ENCODE results near the gene USP31.

Gene USP31

DNA sequence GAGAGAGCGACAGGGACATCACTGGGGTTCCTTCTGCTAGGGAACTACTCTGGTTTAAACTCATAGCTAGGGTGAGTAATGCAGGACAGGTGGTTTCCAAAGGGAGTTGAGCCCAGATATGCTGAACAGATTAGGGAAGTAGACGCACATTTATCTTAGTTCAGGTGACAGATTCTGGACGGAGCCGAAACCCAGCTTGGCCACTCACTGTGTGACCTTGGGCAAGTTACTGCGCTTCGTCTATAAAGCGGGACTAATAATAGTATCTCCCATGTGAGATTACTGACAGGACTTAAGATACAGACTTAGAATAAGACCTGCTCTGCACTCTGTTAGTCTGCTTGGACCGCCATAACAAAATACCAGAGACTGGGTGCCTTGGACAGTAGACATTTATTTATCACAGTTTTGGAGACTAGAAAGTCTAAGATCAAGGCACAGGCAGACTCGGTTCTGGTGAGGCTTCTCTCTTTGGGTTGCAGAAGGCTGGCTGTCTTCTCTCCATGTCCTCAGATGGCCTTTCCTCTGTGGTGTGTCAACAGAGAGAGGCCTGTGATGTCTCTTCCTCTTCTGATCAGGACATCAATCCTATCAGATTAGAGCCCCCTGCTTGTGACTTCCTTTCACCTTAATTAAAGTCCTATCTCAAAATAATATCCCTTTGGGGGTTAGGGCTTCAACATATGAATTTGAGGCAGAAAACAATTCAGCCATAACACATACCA lies 45.4 kb upstream of the USP31 start:
- Histone ChIP-seq H3K4me3 (ENCODE audit: low read depth, low read length, poor library complexity, severe bottlenecking) (no peak overlapping the region), H3K27ac (ENCODE audit: low read depth, low read length, poor library complexity, severe bottlenecking) (no peak overlapping the region), H3K79me2 (ENCODE audit: insufficient read depth, low read length) (no peaks in the 10 kb centered on the region), H3K27me3 (ENCODE audit: insufficient read depth, low read length) (no peaks in the 10 kb centered on the region), H3K9me3 (ENCODE audit: low read length) (no peaks in the 10 kb centered on the region), H3K4me2 (ENCODE audit: low read length) (no peak overlapping the region), H3F3A (ENCODE audit: insufficient read depth, low read length) (no peaks in the 10 kb centered on the region), H3K9ac (ENCODE audit: low read length) (no peak overlapping the region), H2AFZ (ENCODE audit: low read length) (no peak overlapping the region), H3K36me3 (ENCODE audit: insufficient read depth, low read length) (no peaks in the 10 kb centered on the region), H4K20me1 (ENCODE audit: insufficient read depth, low read length) (no peaks in the 10 kb centered on the region), H3K9me2 (ENCODE audit: low read depth, low read length) (no peaks in the 10 kb centered on the region), H3K4me1 (ENCODE audit: insufficient read depth, low read length, severe bottlenecking) (no peaks in the 10 kb centered on the region)
- TF ChIP-seq, protein P1, sequence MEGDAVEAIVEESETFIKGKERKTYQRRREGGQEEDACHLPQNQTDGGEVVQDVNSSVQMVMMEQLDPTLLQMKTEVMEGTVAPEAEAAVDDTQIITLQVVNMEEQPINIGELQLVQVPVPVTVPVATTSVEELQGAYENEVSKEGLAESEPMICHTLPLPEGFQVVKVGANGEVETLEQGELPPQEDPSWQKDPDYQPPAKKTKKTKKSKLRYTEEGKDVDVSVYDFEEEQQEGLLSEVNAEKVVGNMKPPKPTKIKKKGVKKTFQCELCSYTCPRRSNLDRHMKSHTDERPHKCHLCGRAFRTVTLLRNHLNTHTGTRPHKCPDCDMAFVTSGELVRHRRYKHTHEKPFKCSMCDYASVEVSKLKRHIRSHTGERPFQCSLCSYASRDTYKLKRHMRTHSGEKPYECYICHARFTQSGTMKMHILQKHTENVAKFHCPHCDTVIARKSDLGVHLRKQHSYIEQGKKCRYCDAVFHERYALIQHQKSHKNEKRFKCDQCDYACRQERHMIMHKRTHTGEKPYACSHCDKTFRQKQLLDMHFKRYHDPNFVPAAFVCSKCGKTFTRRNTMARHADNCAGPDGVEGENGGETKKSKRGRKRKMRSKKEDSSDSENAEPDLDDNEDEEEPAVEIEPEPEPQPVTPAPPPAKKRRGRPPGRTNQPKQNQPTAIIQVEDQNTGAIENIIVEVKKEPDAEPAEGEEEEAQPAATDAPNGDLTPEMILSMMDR (IDR thresholded peaks at IDR 0.05; ENCODE audit: low read length): no peak
- TF ChIP-seq EZH2 (IDR thresholded peaks at IDR 0.05; ENCODE audit: borderline replicate concordance, low read length): no peak

DNA sequence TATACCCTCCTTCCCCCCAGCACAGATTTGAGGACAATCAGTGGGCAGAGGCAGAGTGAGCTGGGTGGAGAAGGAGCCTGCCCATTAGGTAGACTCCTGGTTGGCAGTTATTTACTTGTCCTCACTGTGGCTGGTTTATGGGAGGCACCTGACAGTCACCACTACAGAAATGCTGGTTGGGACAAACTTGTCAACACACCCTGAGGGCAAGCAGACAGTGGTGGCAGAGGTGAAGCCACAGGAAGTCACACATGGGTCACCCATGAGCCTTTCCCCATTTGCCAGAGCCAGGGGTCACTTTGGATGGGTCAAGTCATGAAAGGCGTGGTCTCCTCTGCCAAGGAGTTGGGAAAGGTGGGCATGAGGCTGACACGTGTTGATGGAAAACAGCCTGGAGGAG lies 39.7 kb upstream of the USP31 start:
- no peaks in the 10 kb centered on the region for H3K9me3 ChIP-seq (ENCODE audit: low read length)
- H3K9ac ChIP-seq (ENCODE audit: low read length): no peak overlapping the region
- no peak for TF ChIP-seq EZH2 (IDR thresholded peaks at IDR 0.05; ENCODE audit: borderline replicate concordance, low read length)
- TF ChIP-seq, protein P1 (IDR thresholded peaks at IDR 0.05; ENCODE audit: low read length): no peak
- H4K20me1 ChIP-seq (ENCODE audit: insufficient read depth, low read length): no peaks in the 10 kb centered on the region
- no peak overlapping the region for H3K4me2 ChIP-seq (ENCODE audit: low read length)
- no peaks in the 10 kb centered on the region for H3K9me2 ChIP-seq (ENCODE audit: low read depth, low read length)
- H3K27me3 ChIP-seq (ENCODE audit: insufficient read depth, low read length): no peaks in the 10 kb centered on the region
- H3K79me2 ChIP-seq (ENCODE audit: insufficient read depth, low read length): no peaks in the 10 kb centered on the region
- H3K4me1 ChIP-seq (ENCODE audit: insufficient read depth, low read length, severe bottlenecking): no peaks in the 10 kb centered on the region
- no peak overlapping the region for H2AFZ ChIP-seq (ENCODE audit: low read length)
- H3K4me3 ChIP-seq (ENCODE audit: low read depth, low read length, poor library complexity, severe bottlenecking): no peak overlapping the region
- no peaks in the 10 kb centered on the region for H3F3A ChIP-seq (ENCODE audit: insufficient read depth, low read length)
- no peak overlapping the region for H3K27ac ChIP-seq (ENCODE audit: low read depth, low read length, poor library complexity, severe bottlenecking)
- H3K36me3 ChIP-seq (ENCODE audit: insufficient read depth, low read length): no peaks in the 10 kb centered on the region

DNA sequence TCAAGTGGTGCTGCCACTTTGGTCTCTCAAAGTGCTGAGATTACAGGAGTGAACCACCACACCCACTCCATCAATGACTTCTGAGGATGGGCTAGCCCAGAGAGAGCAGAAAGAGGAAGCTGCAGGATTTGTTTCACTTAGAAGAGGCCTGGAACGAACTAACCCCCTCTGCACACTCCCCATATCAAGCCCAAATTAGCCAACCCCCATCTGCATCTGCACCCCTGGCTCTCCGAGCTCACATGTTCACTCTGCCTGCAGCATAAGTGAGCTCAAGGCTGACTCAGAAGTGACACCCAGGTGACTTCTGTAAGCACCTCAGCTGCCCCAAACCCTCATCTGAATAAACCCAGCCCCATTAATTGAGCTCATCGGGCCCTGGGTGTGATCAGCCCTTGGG lies 38.1 kb upstream of the USP31 start:
- no peak overlapping the region for H3K27ac ChIP-seq (ENCODE audit: low read depth, low read length, poor library complexity, severe bottlenecking)
- H3K9ac ChIP-seq (ENCODE audit: low read length): no peak overlapping the region
- H4K20me1 ChIP-seq (ENCODE audit: insufficient read depth, low read length): no peaks in the 10 kb centered on the region
- H3K4me3 ChIP-seq (ENCODE audit: low read depth, low read length, poor library complexity, severe bottlenecking): no peak overlapping the region
- H3K36me3 ChIP-seq (ENCODE audit: insufficient read depth, low read length): no peaks in the 10 kb centered on the region
- TF ChIP-seq, protein P1 (IDR thresholded peaks at IDR 0.05; ENCODE audit: low read length): no peak
- no peak for TF ChIP-seq EZH2 (IDR thresholded peaks at IDR 0.05; ENCODE audit: borderline replicate concordance, low read length)
- no peaks in the 10 kb centered on the region for H3K9me2 ChIP-seq (ENCODE audit: low read depth, low read length)
- no peak overlapping the region for H3K4me2 ChIP-seq (ENCODE audit: low read length)
- H3K79me2 ChIP-seq (ENCODE audit: insufficient read depth, low read length): no peaks in the 10 kb centered on the region
- H2AFZ ChIP-seq (ENCODE audit: low read length): no peak overlapping the region
- H3K9me3 ChIP-seq (ENCODE audit: low read length): no peaks in the 10 kb centered on the region
- no peaks in the 10 kb centered on the region for H3F3A ChIP-seq (ENCODE audit: insufficient read depth, low read length)
- H3K27me3 ChIP-seq (ENCODE audit: insufficient read depth, low read length): no peaks in the 10 kb centered on the region
- H3K4me1 ChIP-seq (ENCODE audit: insufficient read depth, low read length, severe bottlenecking): peaks cover 10% of the 10 kb centered on the region

All from OCI-LY1 (cell line).